Pancreas (tissue), 10 donors: ENCODE data around the gene PLB1. TPM values are rescaled to one million over a fixed set of nuclear protein-coding genes. Genes with fewer than 3 reads are reported as not detected.
"Not testable (repeated sequence)": the region's sequence is repeated elsewhere in the genome, so short reads cannot be mapped to it uniquely, and the experiment has no call there.

Experiments
- ATAC-seq, 4 donors: fragments of 200-7000 bp; cut with Tn5 transposase; one replicate each; pipeline versions ENCODE4 v1.8.0 to v1.9.1; 2020; ENCODE audit warnings: mild to moderate bottlenecking in 4 of 4, moderate library complexity in 4 of 4
- DNase-seq, 6 donors: peaks; one replicate each; pipeline ENCODE4 v3.0.0-alpha.2; 2020
- FAIRE-seq: peaks from 2 replicates; lab custom pipeline; 2012; peaks lifted over from hg19 to GRCh38; lab: Jason Lieb, UNC
- H3K27ac ChIP-seq, 4 donors: fragments of 200-600 bp; sonication (generic); 1 replicate in 3 of 4; 2 replicates in 1 of 4; pipeline versions ENCODE4 v1.5.0 to v1.8.0; 2020
- H3K27me3 ChIP-seq, 4 donors: fragments of 200-600 bp; one replicate each; pipeline ENCODE4 v1.8.0; 2021
- H3K36me3 ChIP-seq, 3 donors: fragments of 200-600 bp; sonication (generic) in 1 of 3; one replicate each; pipeline versions ENCODE4 v1.5.0 to v1.8.0; 2020 to 2021
- H3K4me1 ChIP-seq, 3 donors: fragments of 200-600 bp; one replicate each; pipeline ENCODE4 v1.8.0; 2021
- H3K4me3 ChIP-seq, 4 donors: fragments of 200-600 bp; sonication (generic) in 2 of 4; one replicate each; pipeline versions ENCODE4 v1.5.0 to v1.8.0; 2020 to 2021
- H3K9me3 ChIP-seq, 4 donors: fragments of 200-600 bp; one replicate each; pipeline ENCODE4 v1.8.0; 2021
- WGBS, 2 donors: extraction: QIAGEN DNeasy Blood & Tissue Kit; methylation state at CpG; one replicate each; pipeline ENCODE4 v1.1.7; 2013; 5-methylcytosine and 5-hydroxymethylcytosine counted together
- intact Hi-C, 3 donors: fragments of 100-400 bp; cut with DNase I; formaldehyde crosslinking; loops; one replicate each; pipeline versions ENCODE4 v1.11.1 to v1.14.2; 2022
- polyA plus RNA-seq, 2 donors: library from polyadenylated mRNA; stranded (reverse); fragments of 200-250 nt; gene quantifications; one replicate each; pipeline ENCODE4 v1.2.3, GENCODE V29; 2013
- total RNA-seq, 6 donors: library from RNA; stranded (reverse); fragmentation: NEBNext Ultra II Directional in 4 of 6; extraction: Animal tissue kit (Norgen Biotek cat#: 25700) in 4 of 6; gene quantifications; one replicate each; pipeline versions ENCODE4 v1.2.1 to v1.2.4, GENCODE V29; 2021 to 2023
- TF ChIP-seq, protein P1 (sequence below), 4 donors: fragments of 200-600 bp; sonication (generic) in 3 of 4; IDR thresholded peaks; one replicate each; pipeline versions ENCODE4 v1.5.0 to v1.8.0; 2021; ENCODE audit warnings: antibody characterized with exemption in 4 of 4
- donor health status: healthy with polysubstance abuse.
- donor health status: DM: no; HTN: no; CAD: no; lungs with moderate emphysema.
- donor health status: DM: no; HTN: no; CAD: no.
- donor health status: control.
- donor health status: control.
- donor health status: Bipolar disorder and iron deficiency.
- donor health status: DM: yes; HTN: yes; CAD: no.
- donor health status: DM: no; HTN: no; CAD: no.
- donor health status: DM: no; HTN: no; CAD: no.
- donor health status: DM: yes; HTN: yes; CAD: no.

The PLB1 gene
- total and polyA plus RNA-seq, 8 donors: 0.16 to 2.4 (median 0.93) TPM

DNA sequence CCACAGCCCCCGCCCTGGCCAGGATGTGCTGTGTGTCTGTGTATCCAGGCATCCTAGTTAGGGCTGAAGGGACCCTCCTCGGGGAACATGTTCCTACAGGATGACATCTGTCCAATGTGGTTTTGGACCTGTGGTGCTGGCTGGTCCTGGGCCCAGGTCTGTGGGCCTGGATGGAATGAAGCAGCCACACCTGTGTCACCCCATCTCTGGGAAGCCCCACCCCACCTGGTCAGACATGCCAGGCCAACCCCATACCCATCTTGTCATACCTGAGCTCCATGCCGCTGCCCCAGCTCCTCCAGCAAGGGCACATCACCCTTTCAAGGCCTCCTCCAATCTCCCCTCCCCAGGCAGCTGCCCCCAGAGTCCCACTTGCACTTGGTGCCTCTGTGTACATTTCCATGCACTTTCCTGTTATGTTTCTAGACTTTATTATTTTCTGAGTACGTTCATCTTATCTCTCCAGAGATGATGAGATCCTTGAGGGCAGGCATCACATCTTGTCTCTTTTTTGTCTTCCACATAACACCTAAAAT lies 24.1 kb upstream of the PLB1 start:
- no peak for ATAC-seq
- Histone ChIP-seq H3K27me3 (no peaks in the 10 kb centered on the region), H3K9me3 (no peaks in the 10 kb centered on the region), H3K4me3 (no peak overlapping the region), H3K4me1 (no peaks in the 10 kb centered on the region), H3K27ac (no peak overlapping the region), H3K36me3 (no peaks in the 10 kb centered on the region)
- intact Hi-C loops: no loop called here
- TF ChIP-seq, protein P1, sequence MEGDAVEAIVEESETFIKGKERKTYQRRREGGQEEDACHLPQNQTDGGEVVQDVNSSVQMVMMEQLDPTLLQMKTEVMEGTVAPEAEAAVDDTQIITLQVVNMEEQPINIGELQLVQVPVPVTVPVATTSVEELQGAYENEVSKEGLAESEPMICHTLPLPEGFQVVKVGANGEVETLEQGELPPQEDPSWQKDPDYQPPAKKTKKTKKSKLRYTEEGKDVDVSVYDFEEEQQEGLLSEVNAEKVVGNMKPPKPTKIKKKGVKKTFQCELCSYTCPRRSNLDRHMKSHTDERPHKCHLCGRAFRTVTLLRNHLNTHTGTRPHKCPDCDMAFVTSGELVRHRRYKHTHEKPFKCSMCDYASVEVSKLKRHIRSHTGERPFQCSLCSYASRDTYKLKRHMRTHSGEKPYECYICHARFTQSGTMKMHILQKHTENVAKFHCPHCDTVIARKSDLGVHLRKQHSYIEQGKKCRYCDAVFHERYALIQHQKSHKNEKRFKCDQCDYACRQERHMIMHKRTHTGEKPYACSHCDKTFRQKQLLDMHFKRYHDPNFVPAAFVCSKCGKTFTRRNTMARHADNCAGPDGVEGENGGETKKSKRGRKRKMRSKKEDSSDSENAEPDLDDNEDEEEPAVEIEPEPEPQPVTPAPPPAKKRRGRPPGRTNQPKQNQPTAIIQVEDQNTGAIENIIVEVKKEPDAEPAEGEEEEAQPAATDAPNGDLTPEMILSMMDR (IDR thresholded peaks at IDR 0.05): no peak
- no peak for FAIRE-seq
- no peak for DNase-seq
- 92 to 94% methylated on average over 4 of the region's 4 CpGs for WGBS, 2 donors

DNA sequence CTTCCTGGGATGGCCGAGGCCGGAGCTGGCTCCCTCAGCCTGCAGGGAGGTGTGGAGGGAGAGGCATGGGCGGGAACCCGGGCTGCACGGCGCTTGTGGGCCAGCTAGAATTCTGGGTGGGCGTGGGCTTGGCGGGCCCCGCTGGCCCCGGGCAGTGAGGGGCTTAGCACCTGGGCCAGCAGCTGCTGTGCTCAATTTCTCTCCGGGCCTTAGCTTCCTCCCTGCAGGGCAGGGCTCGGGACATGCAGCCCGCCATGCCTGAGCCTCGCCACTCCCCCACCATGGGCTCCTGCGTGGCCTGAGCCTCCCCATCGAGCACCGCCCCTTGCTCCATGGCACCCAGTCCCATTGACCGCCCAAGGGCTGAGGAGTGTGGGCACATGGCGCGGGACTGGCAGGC lies 23.2 kb upstream of the PLB1 start:
- WGBS, 2 donors: 91 to 93% methylated on average over 15 to 20 of the region's 20 CpGs

DNA sequence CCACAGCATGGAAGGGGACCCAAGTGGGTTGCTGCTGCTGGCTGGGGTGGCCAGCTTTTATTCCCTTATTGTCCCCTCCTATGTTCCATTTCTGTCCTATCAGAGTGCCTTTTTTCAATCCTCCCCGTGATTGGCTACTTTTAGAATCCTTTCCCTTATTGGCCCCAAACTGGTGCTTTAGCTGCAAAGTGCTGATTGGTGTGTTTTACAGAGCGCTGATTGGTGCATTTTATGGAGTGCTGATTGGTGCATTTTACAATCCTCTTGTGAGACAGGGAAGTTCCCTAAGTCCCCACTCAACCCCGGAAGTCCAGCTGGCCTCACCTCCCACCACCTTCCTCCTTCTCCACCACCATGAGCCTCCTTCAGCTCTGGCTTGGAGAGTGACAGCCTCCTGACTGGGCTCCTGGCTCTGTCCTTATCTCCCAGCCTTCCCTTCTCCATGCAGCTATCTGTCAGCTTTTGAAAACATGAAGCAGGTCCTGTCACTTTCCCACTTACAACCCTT lies 20.7 kb upstream of the PLB1 start:
- TF ChIP-seq, protein P1 (IDR thresholded peaks at IDR 0.05): no peak
- Histone ChIP-seq H3K9me3 (no peaks in the 10 kb centered on the region), H3K27ac (no peak overlapping the region), H3K4me1 (no peaks in the 10 kb centered on the region), H3K4me3 (no peak overlapping the region), H3K27me3 (no peaks in the 10 kb centered on the region), H3K36me3 (no peaks in the 10 kb centered on the region)
- WGBS, 2 donors: 88 to 92% methylated on average over 3 of the region's 3 CpGs
- no peak for FAIRE-seq
- intact Hi-C loops: no loop called here
- no peak for ATAC-seq
- DNase-seq: no peak

More for the DNA sequence above, 23.2 kb upstream of the PLB1 start:
- H3K36me3 ChIP-seq, ATAC-seq, H3K27me3 ChIP-seq, intact Hi-C loops, H3K27ac ChIP-seq, H3K4me1 ChIP-seq, H3K4me3 ChIP-seq, H3K9me3 ChIP-seq, FAIRE-seq: not testable (repeated sequence)
- DNase-seq: peak in 1 of 6 donors; percentile 55

DNA sequence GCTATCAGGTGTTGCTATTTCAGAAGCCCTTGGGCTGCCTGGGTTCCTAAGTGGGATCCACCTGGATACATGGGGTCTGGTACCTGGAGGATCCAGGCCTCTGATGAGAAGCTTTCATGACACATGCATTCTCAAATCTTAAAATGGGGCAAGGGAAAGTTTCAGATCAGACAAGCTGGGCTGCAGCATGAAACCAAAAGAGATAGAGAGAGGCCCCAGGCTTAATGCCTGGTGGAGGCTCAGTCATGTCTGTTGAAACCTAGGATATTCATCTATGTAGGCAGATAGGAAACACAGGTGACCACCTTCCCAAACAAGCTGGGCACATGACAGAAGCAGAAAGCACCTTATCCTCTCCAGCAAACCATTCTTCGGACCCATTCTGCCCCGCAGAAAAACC lies 18.8 kb upstream of the PLB1 start:
- H3K27me3 ChIP-seq: no peaks in the 10 kb centered on the region
- 87 to 91% methylated on average over 2 of the region's 2 CpGs for WGBS, 2 donors
- H3K9me3 ChIP-seq: no peaks in the 10 kb centered on the region
- ATAC-seq (no peak), DNase-seq (no peak), FAIRE-seq (no peak)
- intact Hi-C loops: no loop called here
- no peaks in the 10 kb centered on the region for H3K4me1 ChIP-seq
- no peak overlapping the region for H3K27ac ChIP-seq
- H3K4me3 ChIP-seq: no peak overlapping the region
- TF ChIP-seq, protein P1 (IDR thresholded peaks at IDR 0.05): no peak
- H3K36me3 ChIP-seq: no peaks in the 10 kb centered on the region

DNA sequence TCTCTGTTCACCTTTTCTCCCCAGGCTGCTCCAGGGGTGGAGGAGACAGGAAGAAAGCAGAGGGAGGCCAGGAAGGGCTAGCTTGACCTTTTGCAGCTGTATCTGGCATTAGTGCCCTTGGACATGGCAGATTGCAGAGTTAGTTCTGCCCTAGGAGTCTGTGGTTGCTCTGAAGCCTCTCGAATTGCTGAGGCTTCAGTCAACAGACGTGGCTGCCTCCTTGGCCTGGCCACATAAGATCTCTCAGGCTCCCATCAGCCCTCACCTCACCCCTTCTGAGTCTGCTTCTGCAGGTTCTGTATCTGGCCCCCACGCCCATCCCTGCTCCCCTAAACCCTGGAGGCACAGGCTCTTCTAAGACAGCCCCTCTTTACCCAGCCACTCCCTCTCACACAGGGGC lies 18.2 kb upstream of the PLB1 start:
- DNase-seq: no peak
- intact Hi-C loops: no loop called here
- TF ChIP-seq, protein P1 (IDR thresholded peaks at IDR 0.05): no peak
- no peak overlapping the region for H3K27ac ChIP-seq
- WGBS, 2 donors: 82 to 83% methylated on average over 3 of the region's 3 CpGs
- FAIRE-seq: no peak
- H3K4me1 ChIP-seq: no peaks in the 10 kb centered on the region
- no peak overlapping the region for H3K4me3 ChIP-seq
- no peaks in the 10 kb centered on the region for H3K9me3 ChIP-seq
- no peaks in the 10 kb centered on the region for H3K36me3 ChIP-seq
- H3K27me3 ChIP-seq: no peaks in the 10 kb centered on the region
- no peak for ATAC-seq
